GM19239 (cell line): ENCODE results near the gene KRT34.
"Not testable (repeated sequence)": the region's sequence is repeated elsewhere in the genome, so short reads cannot be mapped to it uniquely, and the experiment has no call there.

Experiments
- DNase-seq: peaks from one replicate; pipeline ENCODE4 v3.0.0; 2011; ENCODE audit warnings: low spot score; ENCODE audit not compliant: insufficient read length
- FAIRE-seq: peaks from 2 replicates; lab custom pipeline; 2011; peaks lifted over from hg19 to GRCh38; lab: Jason Lieb, UNC

The KRT34 gene

DNA sequence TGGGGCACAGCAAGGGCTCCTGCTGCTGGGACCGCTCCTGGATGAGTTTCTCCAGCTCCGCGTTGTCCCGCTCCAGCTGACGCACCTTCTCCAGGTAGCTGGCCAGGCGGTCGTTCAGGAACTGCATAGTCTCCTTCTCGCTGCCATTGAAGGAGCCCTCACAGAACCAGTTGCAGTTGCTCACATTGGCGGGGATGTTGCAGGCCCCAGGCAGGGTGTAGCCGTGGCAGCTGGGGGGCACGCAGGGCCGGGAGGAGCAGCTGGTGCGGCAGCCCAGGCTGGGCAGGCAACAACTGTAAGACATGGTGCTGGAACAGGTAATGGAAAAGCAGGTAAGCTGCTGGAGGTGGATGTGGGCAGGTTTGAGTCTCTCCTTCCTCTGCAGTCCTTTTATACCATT is at the start of gene KRT34:
Gene KRT34, minus strand, starts transcription at position 364 of the 400 bp plus-strand sequence. Its CDS starts 60 bp downstream, at position 304.
- DNase-seq, FAIRE-seq: not testable (repeated sequence)

DNA sequence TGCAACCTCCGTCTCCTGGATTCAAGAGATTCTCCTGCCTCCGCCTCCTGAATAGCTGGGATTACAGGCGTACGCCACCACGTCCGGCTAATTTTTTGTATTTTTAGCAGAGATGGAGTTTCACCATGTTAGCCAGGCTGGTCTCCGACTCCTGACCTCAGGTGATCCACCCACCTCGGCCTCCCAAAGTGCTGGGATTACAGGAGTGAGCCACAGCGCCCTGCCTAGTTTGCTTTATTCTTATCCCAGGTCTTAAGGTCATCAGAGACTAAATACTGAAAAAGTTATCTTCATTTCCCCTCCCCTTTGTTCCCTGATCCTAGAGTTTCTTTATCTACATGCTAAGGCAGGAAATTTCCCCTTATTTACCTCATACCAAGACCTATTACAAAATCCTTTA is 48.3 kb upstream of the KRT34 start:
- not testable (repeated sequence) for FAIRE-seq

DNA sequence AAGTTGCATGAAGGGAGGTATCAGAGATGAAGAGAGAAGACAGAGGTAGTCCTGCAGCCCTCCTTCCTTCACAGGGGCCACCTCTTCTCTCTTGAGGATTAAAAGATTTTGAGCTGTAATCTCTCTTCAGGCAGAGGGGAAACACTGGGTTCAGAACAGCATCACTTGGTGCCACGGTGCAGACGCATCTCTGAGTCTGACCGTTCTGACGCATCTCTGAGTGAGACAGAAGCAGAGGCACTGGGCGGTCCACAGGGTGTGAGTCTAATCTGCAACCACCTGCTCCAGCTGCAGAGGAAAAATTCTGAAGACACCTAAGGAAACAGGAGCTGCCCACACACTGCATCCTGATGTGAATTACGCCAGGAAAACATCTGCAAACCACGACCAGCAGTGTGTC is 47.6 kb upstream of the KRT34 start:
- DNase-seq (no peak), FAIRE-seq (no peak)

More for the DNA sequence above, 48.3 kb upstream of the KRT34 start:
- not testable (repeated sequence) for DNase-seq

DNA sequence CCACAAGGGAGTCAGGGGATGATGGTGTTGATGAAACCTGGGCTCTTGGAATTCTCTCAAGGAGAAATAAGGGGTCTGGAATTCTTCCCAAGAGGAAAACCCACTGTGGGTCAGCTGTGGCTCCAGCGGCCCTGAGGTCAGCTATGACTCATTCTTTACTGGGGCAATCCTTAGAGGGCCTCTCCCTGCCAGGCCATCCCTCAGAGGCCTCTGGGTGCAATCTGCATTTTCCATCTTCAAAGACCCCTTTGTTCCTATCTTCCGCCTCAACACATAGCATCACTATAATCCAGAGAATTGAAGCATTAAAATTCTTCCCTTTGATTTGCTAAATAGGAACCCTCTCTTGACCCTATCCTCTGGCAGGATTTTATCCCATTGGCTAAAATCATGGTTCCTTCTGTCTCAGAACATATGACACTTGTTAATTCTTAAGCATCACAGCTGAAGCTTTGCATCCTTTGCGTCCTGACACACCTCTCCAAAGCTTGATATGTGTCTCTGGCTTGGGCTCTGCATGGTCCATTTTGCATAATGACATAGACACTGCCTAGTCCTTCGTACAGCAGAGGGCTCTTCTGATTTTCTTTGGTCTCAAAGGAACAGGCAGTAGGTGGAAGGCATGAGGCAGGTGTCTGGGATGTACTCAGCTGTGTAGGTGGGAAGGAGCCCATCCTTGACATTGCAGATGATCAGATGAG is 46.6 kb upstream of the KRT34 start:
- DNase-seq, result no peak
- no peak for FAIRE-seq

DNA sequence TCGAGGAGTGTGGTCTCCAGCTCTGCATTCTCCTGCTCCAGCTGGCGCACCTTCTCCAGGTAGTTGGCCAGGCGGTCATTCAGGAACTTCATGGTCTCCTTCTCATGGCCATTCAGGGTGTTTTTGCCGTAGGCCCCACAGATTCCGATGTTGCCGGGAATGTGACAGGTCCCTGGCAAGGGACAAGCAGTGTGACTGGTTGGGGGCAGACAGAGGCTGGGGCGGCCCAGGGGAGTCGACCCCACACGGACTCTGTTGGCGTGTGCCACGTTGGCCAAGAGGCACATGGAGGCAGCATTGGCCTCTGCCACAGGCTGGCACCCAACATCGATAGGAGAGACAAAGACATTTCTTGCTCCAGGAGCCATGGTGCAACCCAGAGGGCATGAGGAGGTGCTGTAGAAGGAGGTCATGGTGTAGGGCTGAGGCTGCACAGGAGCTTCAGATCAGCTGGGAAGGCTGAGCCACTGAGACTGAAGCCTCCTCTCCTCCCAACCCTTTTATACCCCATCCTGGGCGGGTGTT is 42.1 kb upstream of the KRT34 start, which contains the start of gene KRT37:
Gene KRT37, minus strand, starts transcription at position 475 of the 525 bp plus-strand sequence. Its CDS starts 62 bp downstream, at position 413.
- FAIRE-seq (no peak), DNase-seq (no peak)

DNA sequence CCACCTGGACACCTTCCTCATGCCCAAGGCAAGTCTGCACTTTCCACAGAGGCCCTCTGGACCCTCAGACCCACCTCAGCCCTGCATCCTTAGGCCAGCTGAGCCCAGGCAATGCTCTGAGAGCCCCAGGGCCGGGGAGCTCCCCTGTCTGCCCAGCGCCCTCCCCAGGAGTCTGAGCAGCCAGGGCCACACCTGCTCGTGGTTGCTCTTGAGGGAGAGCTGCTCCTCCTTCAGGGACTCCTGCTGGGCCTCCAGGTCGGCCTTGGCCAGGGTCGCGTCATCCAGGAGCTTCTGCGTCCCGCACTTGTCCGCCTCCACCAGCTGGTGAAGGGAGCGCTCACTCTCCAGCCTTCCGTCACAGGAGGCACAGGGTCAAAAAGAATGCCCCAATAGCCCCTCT is 40.5 kb upstream of the KRT34 start:
- not testable (repeated sequence) for FAIRE-seq

DNA sequence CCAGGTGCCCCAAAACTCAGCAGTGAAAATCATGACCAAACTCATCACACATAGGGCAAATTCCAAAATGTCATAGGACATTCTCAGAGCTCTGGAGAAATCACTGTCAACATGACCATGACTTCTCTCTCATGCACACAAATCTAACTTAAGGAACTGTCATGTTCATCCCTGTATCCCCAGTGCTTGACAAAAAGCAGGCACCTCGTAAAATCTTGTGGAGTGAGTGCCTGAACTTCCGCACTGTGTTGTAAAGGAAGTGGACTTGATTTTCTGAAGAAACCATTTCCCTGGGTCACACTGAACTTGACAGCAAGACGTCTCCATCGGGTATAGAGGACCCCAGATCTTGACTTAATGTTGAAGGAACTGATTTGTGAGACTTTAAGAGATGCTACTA is 39.5 kb upstream of the KRT34 start:
- FAIRE-seq (no peak), DNase-seq (no peak)

More for the DNA sequence above, 40.5 kb upstream of the KRT34 start:
- DNase-seq, result not testable (repeated sequence)

DNA sequence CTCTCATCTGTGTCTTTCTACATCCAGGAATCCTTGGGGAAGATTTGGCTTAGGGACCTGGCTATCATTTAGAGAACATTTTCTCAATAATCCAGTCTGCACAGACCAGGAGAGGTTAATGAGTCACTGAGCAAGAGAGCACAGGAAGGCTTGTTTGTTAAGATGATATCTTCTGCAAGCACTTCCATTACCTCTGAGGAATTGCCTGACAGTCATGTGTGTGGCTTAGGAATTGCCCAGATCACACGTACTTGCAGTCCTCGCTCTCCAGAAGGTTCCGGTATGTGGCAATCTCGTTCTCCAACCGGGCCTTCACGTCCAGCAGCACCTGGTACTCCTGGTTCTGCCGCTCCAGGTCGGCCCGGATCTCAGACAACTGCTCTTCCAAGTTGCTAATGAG is 39.0 kb upstream of the KRT34 start:
- FAIRE-seq (no peak), DNase-seq (no peak)

DNA sequence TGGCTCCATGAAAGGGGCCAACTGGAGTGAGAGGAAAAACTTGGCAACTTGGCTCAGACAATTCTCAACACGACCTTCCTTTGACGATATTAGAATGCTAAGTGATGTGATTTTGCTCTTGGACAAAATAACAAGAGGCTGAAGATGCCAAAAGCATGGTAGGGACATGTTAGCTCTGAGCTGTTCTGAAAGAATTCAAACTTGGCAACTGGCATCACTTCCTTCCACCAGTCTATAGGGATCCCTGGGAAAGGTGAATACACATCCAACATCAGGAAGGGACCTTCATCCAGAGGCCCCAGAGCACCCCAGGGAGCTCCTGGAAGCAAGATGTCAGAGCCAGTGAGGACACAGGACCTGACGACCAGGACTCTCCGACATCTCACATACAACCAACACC is 38.0 kb upstream of the KRT34 start:
- DNase-seq, result no peak
- no peak for FAIRE-seq

DNA sequence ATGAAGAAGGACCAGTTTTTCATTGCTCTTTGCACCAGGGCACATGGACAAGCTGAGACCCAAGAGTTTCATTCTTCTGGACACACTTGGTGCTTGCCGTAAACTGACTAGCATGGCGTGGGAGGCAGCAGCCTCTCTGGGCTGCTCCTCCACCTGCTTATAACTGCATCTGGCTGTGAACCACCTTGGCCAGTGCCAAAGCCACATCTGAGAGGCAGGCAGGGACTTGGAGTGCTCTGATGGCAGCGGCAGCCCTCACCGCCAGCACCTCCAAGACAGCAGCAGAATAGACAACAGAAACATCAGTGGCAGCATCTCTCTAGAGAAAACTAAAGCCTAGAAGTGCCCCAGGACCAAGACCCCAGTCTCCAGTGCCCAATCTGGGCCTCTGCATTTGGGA is 37.6 kb upstream of the KRT34 start:
- DNase-seq (no peak), FAIRE-seq (no peak)

DNA sequence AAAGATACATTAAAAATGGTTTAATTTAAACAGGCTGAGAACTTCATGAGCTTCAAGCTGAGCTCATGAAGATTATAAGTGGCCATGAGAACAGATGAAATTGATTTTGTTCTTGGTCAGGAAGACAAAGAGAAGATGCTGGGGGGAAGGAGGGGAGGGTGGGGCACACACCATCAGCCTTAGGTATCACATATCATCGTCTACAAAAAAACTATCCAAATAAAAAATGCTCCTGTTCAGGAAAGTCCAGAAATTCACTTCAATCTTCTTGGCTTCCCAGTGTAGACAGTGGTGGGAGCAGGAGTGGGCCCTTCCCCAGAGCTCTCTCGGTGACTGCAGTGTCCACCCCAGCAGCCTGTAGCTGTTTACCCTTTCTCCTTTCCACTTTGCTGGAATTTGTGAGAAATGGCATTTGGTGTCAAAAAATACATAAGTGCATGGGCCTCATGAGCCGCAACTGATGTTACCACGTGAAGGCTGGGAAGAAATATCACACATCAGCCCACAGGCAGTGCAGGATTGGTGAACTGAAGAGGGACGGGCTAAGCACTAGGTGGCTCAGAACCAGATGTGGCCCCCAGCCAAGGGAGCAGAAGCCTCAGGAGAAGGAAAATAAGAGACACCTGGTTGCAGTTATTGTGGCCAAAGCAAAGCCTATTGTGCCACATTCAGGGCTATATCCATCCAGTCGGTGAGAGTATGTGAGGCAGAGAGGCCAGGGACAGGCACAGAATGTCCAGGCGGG is 36.2 kb upstream of the KRT34 start:
- FAIRE-seq (no peak), DNase-seq (no peak)

DNA sequence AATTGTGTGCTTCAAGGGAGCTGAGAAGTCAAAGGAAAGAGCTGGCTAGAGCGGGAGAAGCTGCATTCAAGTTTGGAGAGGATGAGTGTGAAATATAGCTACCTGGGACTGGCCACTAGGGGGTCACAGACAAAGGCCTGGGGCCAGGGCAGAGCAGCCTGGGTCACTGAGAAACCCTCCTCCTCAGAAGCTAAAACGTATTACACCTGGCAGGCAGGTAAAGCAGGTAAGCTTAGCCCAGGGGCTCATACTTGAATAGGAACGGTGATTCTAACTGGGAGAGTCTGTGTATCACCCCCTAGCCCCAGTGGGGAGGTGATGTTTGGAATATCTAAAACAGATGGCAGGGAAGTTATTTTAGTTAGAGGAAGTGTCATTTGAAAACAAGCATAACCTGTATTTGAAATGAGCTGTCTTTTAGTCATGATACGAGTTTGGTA is 35.5 kb upstream of the KRT34 start:
- DNase-seq (peak; percentile 26), FAIRE-seq (no peak)

DNA sequence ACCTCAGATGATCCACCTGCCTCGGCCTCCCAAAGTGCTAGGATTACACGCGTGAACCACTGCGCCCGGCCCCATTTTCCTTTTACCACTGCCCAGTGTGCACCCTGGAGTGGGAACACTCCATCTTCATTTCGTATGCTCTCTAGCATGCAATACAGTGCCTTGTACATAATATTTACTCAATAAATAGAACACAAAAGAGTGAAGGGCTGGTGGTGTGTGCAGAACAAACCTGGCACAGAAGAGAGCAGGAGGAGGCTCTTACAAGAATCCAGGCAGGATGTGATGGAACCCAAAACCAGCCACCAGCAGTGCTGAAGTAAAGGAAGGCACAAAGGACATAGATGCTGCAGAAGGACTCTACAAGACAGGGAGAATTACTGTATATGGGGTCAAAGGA is 35.0 kb upstream of the KRT34 start:
- FAIRE-seq, result no peak
- DNase-seq, result no peak

DNA sequence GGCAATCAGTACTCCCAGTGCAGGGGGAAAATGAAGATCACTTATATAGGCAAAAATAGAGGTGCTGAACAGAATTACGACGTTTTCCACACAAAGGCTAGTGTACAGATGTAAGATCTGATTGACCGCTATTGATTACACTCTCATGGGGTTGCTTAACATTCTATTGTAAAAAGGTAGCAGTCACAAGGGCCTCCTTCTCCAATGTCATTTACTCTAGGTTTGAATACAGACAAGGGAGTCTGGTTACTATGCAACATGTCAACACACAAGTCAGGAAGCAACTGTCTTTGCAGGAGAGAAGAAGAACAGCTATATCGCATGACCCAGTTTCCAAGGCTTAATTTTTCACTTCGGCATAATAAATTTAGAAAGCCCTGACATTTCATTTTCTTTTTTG is 34.4 kb upstream of the KRT34 start:
- FAIRE-seq (no peak), DNase-seq (no peak)

DNA sequence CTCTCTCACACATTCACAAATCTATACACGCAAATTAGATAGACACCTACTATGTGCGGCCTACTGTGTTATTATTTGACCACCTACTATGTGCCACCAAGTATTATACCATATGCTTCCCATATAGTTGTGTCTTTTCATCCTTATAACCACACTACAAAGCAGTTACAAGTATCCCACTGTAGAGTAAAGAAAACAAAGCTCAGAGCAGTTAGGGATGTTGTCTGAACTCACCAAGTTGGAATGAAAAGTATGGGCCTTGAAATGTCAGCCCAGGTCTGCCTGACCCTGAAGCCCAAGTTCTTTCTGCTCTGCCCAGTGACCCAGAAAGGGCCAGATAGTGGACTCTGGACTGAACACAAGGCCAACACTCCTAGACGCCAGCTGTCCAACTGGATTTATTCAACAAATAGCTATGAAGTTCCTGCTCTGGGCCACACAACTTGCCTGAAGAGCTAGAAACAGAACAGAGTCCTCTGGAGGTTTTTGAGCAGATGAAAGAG is 33.8 kb upstream of the KRT34 start:
- DNase-seq (no peak), FAIRE-seq (no peak)

DNA sequence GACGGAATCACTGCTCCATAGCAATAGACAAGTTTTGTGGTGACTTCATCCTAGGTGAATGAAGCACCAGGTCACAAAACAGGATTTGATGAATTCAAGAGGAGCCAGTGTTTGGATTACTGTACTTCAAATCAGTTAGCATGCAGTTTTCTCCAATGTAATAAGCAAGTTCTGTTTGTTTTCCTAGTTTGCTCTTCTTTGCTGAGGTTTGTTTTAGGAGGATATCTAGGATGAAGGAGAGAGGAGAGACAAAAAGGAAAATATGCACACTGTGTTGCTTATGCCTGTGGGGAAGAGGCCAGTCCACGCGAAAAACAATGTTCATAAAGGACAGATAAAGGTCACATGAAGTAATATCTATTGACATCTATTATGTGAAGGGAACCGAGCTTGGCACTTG is 33.3 kb upstream of the KRT34 start:
- DNase-seq (no peak), FAIRE-seq (no peak)

DNA sequence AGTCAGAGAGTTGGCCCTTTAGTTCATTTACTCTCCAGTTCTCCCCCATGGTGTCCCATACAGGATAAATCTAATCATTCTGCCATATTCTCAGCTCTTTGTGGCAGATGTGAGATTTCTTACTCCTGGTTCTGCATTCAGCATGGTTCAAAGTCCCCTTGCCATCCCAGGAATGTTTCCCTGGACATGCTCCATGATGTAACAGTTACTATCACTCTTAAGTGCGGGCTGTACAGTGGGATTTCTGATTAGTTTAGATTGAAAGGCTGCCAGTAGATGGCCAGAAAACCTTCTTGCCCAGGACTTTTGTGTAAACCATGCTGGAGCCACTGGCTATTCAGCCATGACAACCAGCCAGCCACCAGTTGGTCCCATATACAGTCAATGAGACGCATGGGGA is 31.9 kb upstream of the KRT34 start:
- FAIRE-seq, result no peak
- no peak for DNase-seq

DNA sequence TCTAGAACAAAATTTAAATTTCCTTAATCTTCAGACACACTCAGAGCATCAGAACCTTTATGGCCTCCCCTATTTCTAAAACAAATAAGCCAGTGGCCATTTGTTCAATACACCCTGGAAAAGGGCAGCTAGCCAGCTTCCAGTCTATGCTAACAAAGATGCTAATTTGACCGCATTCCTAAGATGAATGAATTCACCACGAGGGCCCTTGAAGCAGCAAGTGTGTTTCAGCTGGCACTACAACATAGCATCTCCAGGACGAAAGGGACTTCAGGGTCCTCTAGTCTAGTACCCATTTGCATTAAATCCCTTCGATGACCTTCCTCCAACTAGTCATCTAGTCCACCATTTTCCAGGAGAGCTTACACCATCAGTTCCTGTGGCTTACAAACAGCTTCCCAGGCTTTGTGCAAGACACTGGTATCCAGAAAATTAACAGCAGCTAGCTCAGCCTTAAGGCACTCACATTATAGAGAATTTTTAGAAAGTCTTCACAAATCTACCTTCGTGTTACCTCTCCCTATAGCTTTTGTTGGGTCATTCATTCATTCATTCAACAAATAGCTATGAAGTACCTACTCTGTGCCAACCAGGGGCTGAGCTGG is 31.3 kb upstream of the KRT34 start:
- DNase-seq, result no peak

DNA sequence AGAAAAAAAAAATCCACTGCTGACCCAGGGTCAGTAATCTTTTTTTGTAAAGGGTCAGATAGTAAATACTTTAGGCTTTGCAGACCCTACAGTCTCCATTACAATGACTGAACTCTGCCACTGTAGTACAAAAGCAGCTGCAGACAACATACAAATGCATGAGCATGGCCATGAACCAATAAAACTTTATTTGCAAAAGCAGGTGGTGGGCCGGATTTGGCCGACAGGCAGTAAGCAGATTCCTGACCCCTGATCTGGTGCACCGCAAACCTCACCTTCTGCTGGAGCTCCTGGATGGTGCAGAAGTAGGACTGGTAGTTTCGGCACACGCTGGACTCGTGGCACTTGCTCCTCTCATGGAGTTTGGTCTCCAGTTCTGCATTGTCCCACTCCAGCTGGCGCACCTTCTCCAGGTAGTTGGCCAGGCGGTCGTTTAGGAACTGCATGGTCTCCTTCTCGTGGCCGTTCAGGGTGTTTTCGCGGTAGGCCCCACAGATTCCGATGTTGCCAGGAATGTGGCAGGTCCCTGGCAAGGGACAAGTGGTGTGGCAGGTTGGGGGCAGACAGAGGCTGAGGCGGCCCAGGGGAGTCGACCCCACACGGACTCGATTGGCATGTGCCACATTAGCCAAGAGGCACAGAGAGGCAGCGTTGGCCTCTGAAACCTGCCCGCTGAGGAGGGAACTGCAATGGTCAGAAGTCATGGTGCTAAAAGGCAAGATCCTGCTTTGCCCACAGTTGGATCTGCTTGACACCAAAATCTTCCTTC is 29.1 kb upstream of the KRT34 start:
- no peak for DNase-seq
- FAIRE-seq, result no peak

More for the DNA sequence above, 31.3 kb upstream of the KRT34 start:
- FAIRE-seq, result no peak

DNA sequence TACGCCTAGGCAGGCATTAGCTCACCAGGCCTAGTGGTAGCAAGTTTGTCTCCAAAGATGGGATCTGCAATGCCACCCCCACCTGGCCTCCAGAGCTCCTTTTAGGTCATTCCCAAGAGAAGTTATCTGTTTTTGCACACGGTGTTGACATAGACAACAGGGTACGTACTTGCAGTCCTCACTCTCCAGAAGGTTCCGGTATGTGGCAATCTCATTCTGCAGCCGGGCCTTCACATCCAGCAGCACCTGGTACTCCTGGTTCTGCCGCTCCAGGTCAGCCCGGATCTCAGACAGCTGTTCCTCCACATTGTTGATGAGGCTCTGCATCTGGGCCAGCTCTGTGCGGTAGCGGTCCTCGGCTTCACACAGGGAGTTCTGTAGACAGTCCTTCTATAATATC is 25.1 kb upstream of the KRT34 start:
- FAIRE-seq (no peak), DNase-seq (no peak)
